Left colon (tissue), 2 donors: ENCODE results near the gene MALRD1. TPM values are rescaled to one million over a fixed set of nuclear protein-coding genes. Genes with fewer than 3 reads are reported as not detected.

Experiments used
- ATAC-seq: fragments of 200-7000 bp; cut with Tn5 transposase; one replicate; pipeline ENCODE4 v1.9.1; 2020; ENCODE audit warnings: mild to moderate bottlenecking, moderate library complexity
- DNase-seq, 2 donors: peaks; one replicate each; pipeline ENCODE4 v3.0.0-alpha.2; 2020
- intact Hi-C, 2 donors: fragments of 100-400 bp; cut with DNase I in 1 of 2; cut with micrococcal nuclease in 1 of 2; formaldehyde crosslinking; loops; one replicate each; pipeline versions ENCODE4 v1.11.2 to v1.14.0; 2022; cut with DNase I, micrococcal nuclease
- long read RNA-seq: library from polyadenylated mRNA; unstranded; transcript quantifications from one replicate; pipeline ENCODE4 v2.0.0, GENCODE V29; 2021
- total RNA-seq, 2 donors: library from RNA; stranded (reverse); fragmentation: NEBNext Ultra II Directional; extraction: Animal tissue kit (Norgen Biotek cat#: 25700); gene quantifications; one replicate each; pipeline ENCODE4 v1.2.1, GENCODE V29; 2021
- donor health status: DM: no; HTN: no; CAD: no.
- donor health status: DM: yes; HTN: yes; CAD: no.

Gene MALRD1
- under 1 TPM; 0.15 to 0.36 TPM for total RNA-seq
- long read RNA-seq = 0 reads

DNA sequence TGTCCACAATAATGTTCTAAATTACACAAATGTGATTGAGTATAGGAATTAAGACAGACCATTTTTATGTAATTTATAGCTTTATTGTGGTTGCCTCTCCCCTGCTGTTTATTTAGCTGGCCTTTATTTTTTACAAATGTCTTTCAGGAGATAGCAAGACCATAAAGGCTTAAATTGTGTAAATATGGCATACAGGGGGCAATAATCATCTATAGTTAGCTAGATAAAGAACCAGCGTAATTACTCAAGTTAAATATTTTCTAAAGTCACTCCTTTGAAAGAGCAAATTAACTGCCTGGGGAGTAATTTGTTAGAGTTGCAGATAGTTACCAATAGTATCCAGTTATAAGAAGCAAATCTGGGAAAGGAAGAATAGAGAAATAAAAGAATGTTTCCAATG is at the start of gene MALRD1:
Gene MALRD1, plus strand, starts transcription at position 313 of the 400 bp plus-strand sequence. CDS start 138 bp downstream, outside the sequence.
- intact Hi-C loops = no loop called here
- DNase-seq (no peak), ATAC-seq (peak; percentile 81)

DNA sequence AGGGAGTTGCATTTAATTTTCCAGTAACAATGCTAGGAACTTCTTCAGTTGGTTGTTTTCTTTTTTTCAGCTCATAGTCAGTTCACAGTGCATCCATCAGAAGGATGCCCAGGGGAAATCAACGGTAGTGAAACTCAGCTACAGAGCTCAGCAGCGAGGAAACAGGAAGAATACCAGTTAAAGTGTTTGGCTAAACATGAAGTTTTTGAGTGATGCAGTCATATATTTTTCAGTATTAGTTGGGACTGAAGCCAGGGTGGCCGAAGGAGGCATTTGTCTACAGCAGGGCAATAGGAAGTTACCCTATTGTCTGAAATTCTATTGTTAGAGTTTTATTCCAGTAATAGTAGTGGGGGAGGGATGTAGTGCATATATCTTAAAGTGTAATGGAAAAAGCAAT is 45.3 kb upstream of the MALRD1 start:
- intact Hi-C loops = no loop called here
- ATAC-seq (no peak), DNase-seq (no peak)

DNA sequence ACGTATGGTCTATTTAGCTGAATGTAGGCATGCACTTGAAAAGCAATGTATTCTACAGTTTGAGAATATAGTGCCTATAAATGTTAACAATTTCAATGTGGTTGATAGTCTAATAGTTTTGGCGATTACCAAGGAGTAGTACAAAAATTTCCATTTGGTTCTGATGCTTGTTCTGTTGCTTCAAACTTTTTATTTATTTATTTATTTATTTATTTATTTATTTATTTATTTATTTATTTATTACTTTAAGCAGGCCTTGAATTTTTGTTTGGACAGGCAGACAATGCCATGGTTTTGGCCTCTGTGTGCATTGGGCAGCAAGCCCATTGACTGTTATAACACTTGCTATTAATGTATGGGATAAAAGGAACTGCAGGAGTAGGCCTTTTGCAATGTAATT is 36.5 kb upstream of the MALRD1 start:
- ATAC-seq (no peak), DNase-seq (no peak)
- intact Hi-C loops = no loop called here

DNA sequence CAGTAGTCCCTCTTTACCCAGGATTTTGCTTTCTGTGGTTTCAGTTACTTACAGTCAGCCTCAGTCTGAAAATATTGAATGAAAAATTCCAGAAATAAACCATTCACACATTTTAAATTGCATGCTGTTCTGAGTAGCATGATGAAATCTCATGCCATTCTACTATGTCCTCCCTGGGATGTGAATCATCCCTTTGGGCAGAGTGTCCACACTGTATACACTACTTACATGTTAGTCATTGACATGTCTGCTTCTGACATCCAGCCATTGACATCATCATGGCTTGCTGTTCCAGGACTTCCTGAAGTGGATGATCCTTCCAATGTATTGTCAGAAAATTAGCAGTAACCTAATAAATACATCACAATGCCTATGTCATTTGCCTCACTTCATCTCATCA is 34.6 kb upstream of the MALRD1 start:
- DNase-seq = no peak
- intact Hi-C loops = no loop called here
- ATAC-seq = no peak

DNA sequence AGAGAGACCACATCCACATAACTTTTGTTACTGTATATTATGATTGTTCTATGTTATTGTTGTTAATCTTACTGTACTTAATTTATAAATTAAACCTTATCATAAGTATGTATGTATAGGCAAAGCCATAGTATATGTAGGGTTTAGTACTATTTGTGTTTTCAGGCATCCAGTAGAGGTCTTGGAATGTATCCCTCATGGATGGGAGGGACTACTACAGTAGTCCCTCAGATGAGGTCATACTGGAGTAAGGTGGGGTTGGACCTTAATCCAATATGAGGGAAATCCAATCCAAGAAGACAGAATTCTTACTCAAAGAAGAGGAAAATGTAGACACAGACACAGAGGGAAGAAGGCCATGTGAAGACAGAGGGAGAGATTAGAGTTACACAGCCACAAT is 34.1 kb upstream of the MALRD1 start:
- intact Hi-C loops = no loop called here
- DNase-seq (no peak), ATAC-seq (no peak)

DNA sequence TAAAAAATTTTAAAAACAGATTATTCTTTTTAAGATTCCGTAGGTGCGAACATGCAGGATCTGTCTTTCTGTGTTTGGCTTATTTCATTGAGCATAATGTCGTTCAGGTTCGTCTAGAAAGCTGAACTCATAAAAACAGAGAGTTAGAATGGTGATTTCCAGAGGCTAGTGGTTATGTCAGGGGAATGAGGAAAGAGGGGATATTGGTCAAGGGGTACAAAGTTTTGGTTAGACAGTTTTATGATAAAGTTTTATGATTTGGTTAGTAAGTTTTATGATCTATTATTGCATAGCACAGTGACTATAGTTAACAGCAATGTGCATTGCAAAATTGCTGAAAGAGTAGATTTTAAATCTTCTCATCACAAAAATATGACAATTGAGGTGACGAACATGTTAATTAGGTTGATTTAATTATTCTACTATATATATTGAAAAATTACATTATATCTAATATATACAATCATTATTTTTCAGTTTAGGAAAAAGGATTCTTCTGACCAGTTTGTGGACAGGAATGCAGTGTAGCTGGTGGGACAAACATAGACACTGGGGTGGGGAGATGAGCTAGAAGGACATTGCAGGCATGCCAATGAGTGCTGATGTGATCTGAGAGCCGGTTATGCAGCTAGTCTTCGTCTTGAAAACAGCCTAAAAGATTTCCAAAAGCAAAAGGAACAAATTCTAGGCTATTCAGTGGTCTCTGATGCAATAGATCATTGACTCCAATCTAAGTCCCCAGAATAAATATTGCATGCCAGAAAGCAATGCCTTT is 31.3 kb upstream of the MALRD1 start:
- ATAC-seq = peak; percentile 45
- intact Hi-C loops = no loop called here
- no peak for DNase-seq

DNA sequence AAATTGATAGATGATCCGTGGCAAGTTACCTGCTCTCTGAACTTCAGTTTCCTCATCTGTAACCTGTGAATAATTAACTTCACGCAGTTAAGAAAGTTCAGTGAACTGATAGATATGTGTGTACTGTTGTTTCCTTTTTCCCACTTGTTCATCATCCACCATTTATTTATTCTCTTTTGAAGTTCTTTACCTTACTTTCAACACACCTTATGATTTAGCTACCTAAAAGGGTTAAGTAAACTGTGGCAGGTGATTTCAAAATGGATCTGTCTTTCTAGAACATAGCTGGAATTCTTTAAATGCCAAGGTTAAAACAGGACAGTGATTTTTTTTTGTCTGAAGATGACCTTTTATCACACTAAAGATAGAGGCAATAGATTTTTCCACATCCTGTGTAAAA is 27.4 kb upstream of the MALRD1 start:
- ATAC-seq = peak; percentile 30
- no peak for DNase-seq
- intact Hi-C loops = no loop called here

DNA sequence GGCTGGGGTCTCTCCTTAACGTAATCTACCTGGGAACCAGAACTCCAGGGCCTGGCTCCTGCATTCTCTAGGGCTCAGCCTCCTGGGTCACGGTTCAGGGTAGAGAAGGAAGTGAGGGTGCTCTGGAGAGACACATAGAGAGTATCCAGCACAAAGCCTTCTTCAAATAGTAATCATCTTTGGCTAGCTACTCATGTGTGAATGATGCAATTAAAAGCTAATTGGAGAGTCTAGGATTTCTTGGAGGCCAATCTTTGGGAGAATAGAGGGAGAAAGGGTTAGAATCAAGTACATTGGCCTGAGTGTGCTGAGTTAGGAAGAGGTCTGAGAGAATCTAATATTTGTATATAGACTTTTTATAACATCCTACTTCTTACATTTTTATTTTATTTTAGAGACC is 24.0 kb upstream of the MALRD1 start:
- intact Hi-C loops = no loop called here
- no peak for DNase-seq
- ATAC-seq = no peak

DNA sequence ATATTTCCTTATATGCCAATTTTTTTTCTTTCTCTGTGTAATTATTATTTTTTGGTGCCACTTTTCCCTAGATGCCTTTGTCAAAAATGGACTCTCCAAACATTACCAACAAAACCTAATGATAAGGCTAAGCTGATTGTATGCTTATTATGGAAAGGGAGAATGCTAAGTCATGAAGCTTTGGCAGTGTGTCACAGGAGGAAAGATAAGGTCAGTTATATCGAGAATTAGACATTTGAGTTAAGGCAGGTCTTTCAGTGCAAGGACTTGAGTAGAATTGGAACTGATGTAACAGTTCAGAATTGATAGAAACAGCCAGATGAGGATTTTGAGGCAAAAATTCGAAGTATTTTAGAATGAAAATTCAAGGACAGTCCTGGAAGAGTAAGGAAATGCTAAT is 16.8 kb upstream of the MALRD1 start:
- no peak for DNase-seq
- intact Hi-C loops = no loop called here
- no peak for ATAC-seq

DNA sequence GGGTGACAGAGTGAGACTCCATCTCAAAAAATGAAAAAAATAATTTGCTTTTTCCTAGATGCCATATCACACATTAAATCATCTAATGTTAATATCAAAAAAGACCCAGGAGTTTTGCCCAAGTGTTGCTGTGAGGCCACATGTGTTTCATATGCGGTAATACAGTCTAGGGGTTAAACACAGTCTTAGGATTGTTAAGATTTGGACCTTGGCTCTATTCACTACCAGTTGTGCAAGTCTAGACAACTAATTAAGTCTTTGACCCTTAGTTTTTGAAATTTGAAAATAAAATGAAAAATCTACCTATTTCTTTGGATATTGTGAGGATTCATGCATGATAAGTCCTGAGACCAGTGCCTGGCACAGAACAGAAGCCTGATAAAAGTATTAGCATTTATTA is 14.9 kb upstream of the MALRD1 start:
- DNase-seq (no peak), ATAC-seq (no peak)
- intact Hi-C loops = no loop called here

DNA sequence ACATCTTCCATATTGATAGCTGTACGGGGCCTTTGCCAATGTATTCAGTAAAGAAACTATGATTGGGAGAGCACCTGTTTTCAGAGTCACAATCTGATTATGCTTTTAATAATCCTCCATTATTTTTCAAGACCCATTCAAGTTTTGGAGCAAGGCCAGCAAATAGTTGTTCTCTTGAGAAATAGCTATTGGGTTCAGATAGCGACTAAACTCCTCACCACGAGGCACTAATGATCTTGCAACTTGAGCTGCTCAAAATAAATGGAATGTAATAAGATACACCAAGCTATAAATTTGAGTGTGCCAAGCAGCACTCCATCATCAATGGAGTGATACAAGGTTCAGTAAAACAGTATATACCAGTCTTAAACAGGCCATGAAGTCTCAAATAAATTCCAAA is 7.4 kb upstream of the MALRD1 start:
- ATAC-seq (no peak), DNase-seq (no peak)
- intact Hi-C loops = no loop called here

DNA sequence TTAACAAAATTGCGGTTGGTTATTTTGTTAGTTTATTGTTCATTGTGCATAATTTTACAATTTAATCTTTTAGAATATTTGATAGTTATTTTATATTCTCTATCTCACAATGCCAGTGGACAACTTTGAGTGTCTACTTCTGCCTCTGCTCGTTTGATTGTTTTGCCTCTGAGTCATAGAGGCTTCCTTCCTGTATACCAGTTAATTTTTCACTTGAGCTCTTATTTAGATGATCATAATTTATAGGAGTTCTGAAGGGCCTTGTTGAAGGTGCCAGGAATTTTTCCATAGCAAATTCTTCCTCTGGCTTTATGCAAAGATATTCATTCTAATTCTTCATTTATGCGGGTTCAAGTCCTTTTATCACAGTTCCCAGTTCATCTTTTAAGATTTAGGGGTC is 5.2 kb upstream of the MALRD1 start:
- ATAC-seq (peak; percentile 74), DNase-seq (no peak)
- intact Hi-C loops = no loop called here

DNA sequence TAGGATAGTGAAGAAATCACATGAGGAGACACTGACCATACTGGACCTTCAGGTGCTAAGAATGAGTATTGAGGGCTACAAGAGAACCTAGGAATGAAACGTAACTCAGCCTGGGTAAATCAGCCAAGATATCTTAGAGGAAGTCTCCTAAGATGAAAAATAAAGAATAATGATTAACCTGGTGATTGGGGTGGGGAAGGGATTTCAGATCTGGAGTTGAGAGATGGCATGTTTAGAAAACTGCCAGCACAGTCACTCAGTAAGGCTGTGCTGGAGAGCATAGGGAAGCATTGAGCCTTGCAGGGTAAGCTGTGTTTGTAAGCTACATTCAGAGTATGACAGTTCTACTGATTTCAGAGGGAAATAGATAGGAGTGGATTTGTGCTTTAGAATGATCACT is 1.9 kb upstream of the MALRD1 start:
- intact Hi-C loops = no loop called here
- DNase-seq (no peak), ATAC-seq (peak; percentile 60)

DNA sequence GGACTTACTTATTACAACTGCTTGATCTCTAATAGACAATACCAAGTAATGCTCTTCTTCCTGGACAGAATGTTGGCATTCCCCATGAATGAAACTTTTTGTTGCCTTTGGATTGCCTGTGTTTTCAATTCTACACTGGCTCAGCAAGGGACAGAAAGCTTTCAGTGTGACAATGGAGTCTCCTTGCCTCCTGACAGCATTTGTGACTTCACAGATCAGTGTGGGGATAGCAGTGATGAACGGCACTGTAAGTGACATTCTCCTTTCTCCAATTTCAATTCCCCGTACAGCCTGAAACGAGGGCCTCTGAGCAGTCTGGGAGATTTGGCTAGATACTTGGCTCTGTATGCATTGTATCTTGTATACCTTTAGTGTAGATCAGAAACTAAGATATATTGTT is 290 bp downstream of the MALRD1 start:
- ATAC-seq (peak; percentile 42), DNase-seq (no peak)
- intact Hi-C loops = no loop called here

DNA sequence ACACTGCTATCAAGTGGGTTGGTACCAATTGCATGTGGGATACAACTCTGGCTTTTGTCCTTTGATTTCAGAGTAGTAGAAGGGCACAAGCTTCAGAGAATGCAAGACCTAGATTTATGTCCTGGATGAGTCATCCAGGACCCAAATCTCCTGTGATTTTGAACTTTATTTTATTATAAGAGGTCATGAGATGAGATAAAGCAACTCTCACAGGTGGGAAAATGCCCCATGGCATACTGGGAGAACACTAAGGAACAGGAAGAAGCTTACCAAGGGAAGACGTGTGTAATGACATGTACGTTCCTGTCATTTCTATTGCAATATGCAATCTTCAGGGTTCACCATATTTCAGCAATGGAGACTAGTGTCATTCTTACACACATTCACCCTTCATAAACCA is 966 bp downstream of the MALRD1 start:
- peak; percentile 43 for ATAC-seq
- intact Hi-C loops = no loop called here
- DNase-seq = no peak

DNA sequence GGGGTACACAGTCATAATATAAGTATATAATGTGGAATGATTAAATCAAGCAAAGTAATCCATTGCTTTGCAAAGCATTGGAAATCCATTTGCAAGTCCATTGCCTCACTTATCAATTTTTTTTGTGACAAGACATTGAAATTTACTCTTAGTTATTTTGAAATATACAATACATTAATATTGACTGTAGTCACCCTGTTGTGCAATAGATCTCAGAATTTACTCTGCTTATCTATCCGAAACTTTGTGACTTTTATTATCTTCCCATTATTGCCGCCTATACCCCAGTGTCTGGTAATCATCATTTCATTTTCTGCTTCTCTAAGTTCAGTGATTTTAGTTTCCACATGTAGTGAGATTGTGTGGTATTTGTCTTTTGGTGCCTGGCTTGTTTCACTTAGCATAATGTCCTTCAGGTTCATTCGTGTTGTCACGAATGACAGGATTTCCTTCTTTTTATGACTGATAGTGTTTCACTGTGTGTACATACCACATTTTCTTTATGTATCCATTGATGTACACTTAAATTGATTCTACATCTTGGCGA is 5.8 kb downstream of the MALRD1 start:
- peak; percentile 39 for ATAC-seq
- no peak for DNase-seq
- intact Hi-C loops = no loop called here

DNA sequence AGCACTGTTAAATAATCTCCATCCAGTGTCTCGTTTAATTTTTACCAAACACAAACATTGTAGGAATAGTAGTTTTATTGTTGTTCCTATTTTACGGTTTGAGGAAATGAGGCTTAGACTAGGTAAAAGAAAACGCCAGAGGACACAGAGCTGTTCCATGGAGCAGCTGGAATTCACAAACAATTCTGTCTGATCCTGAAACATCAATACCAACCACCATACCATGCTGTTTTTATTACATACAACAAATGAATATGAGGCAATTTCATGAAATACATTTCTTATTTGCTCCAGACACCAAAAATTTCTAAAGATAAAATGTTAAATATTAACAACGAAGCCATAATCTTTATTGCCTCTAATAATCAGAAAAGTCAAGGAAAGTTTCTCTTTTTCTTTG is 9.4 kb downstream of the MALRD1 start:
- no peak for DNase-seq

DNA sequence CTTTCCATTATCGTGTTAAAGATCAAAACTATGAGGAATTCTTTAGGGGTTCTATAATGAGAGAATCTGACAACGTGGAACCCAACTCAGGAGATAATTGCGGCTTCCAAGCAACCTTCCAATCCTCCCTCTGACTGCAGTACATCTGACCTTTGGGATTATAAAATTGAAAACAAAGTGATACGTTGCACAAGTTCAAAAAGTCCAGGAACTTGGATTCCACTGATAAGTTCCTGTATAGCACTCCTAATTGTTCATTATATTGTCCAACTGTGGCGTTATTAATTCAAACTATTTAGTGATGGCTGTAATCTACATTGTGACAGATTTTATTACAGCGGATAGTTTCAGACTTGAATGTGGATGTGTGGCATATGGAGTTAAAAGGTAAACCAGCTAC is 15.4 kb downstream of the MALRD1 start:
- DNase-seq = no peak
- no peak for ATAC-seq
- intact Hi-C loops = no loop called here

More for the DNA sequence above, 9.4 kb downstream of the MALRD1 start:
- peak; percentile 46 for ATAC-seq
- intact Hi-C loops = no loop called here

DNA sequence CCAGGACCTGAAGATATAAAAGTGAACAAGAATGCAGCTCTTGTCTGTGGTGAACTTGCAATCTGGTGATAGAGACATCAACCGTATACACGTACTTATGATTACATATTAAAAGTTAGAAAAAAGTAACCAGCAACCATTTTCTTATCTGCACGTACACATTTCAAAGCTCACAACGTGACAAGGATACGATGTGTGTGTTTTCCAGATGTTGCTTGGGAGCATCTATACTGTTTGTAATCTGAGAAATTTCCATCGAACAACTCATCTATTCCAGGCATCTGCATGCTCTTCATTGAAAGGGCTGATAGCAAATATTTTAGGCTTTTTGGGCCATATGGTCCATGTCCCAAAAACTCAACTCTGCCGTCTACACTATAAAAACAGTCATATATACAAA is 23.3 kb downstream of the MALRD1 start:
- intact Hi-C loops = no loop called here
- ATAC-seq (no peak), DNase-seq (no peak)

DNA sequence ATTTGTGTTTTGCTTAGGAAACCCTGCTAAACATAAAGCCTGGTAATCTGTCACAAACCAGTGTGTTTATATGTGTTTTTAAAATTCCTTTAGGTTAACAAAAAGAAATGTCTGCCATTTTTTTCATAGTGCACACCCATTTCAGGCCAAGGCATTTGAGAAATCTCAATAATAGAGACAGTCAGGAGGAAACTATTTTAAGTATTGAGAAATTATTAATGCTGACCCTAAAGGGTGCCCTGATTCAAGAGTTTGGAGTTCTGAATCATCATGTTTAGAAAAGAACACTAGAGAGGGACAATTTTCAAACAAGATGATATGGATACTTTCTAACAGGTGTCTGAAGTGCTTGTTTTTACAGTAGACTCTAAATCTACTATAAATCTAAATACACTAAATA is 28.7 kb downstream of the MALRD1 start:
- intact Hi-C loops = no loop called here
- DNase-seq (no peak), ATAC-seq (no peak)

DNA sequence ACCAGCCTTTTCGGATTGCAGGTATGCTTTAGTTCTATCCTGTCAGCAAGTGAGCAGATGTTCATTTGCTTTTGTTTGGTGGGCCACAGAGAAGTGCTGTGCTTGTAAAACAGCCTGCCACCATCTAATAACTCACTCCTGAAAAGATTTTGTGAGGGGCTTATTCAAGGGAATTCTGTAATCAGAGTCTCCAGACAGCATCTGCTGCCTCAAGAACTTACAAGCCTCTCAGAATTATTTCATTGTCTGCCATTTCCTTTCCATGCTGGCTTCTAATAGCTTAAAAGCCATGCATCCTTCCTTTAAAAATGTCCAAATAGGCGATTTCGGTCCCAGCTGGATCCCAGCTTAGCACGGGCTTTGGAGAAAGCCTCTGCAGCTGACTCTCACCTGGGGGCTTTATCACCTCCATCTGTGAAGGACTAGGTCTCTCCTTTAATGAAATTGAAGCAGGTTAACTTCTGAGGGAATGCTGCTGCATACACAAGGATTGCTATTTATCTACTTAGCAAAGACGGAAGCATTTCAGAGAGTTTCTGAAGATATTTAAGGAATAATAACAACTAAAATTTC is 48.0 kb downstream of the MALRD1 start:
- DNase-seq = no peak
- intact Hi-C loops = no loop called here
- no peak for ATAC-seq
